Activated CD8-positive, alpha-beta memory T cell treated with anti-CD3 and anti-CD28 coated beads for 1 hour (primary cell): ENCODE measurements around the gene C19orf25.
"Not testable (repeated sequence)": the region's sequence is repeated elsewhere in the genome, so short reads cannot be mapped to it uniquely, and the experiment has no call there.

Source experiments
- DNase-seq, 2 donors: peaks; one replicate each; pipeline ENCODE4 v3.0.0-alpha.2; 2020; ENCODE audit warnings: low read depth in 1 of 2; ENCODE audit errors: extremely low read depth in 1 of 2

C19orf25 gene

GRCh38 chr19:1482361-1483130 is 3.5 kb upstream of the C19orf25 start:
- DNase-seq: no peak

GRCh38 chr19:1481893-1482360 is 2.9 kb upstream of the C19orf25 start:
- no peak for DNase-seq

- DNase-seq: no peak
Measured at GRCh38 chr19:1481224-1481892, 2.3 kb upstream of the C19orf25 start.

- DNase-seq: not testable (repeated sequence)
Measured at GRCh38 chr19:1477056-1477455, 2.0 kb downstream of the C19orf25 start.

- no peak for DNase-seq
Measured at GRCh38 chr19:1475751-1476437, 3.1 kb downstream of the C19orf25 start.

GRCh38 chr19:1474765-1475351 is 4.2 kb downstream of the C19orf25 start:
- no peak for DNase-seq

- no peak for DNase-seq
Measured at GRCh38 chr19:1474011-1474764, 4.8 kb downstream of the C19orf25 start.

- no peak for DNase-seq
Measured at GRCh38 chr19:1473085-1473851, 5.7 kb downstream of the C19orf25 start.

- no peak for DNase-seq
Measured at GRCh38 chr19:1472231-1473084, 6.6 kb downstream of the C19orf25 start.

- DNase-seq: no peak
Measured at GRCh38 chr19:1471515-1472160, 7.4 kb downstream of the C19orf25 start.

GRCh38 chr19:1471010-1471514 is 8.0 kb downstream of the C19orf25 start:
- DNase-seq: no peak

- DNase-seq: peak in 1 of 2 donors; percentile 52
Measured at GRCh38 chr19:1470305-1471009, 8.6 kb downstream of the C19orf25 start.

GRCh38 chr19:1470055-1470304 is 9.0 kb downstream of the C19orf25 start:
- DNase-seq: no peak

- DNase-seq: no peak
Measured at GRCh38 chr19:1469255-1470054, 9.6 kb downstream of the C19orf25 start.

GRCh38 chr19:1468821-1469254 is 10.2 kb downstream of the C19orf25 start:
- no peak for DNase-seq

GRCh38 chr19:1468274-1468820 is 10.7 kb downstream of the C19orf25 start:
- no peak for DNase-seq
